CD4-positive, alpha-beta T cell (primary cell): ENCODE measurements around the gene ATRX. TPM values are rescaled to one million over a fixed set of nuclear protein-coding genes. Genes with fewer than 3 reads are reported as not detected.

Source experiments
- ATAC-seq: fragments of 200-7000 bp; cut with Tn5 transposase; one replicate; pipeline ENCODE4 v1.10.0; 2022; ENCODE audit warnings: mild to moderate bottlenecking; ENCODE audit not compliant: poor library complexity
- CTCF ChIA-PET: fragments of 350-600 bp; sonication (Branson Sonifier 250); formaldehyde crosslinking; loops from one replicate; lab custom pipeline; 2021; ENCODE audit warnings: antibody characterized with exemption, inconsistent platforms; lab: Charles Lee
- POLR2A ChIA-PET: fragments of 350-600 bp; sonication (Branson Sonifier 250); formaldehyde crosslinking; loops from one replicate; lab custom pipeline; 2021; ENCODE audit warnings: antibody characterized with exemption, inconsistent platforms; lab: Charles Lee
- DNase-seq, 14 experiments: peaks; one replicate each; pipeline ENCODE4 v3.0.0-alpha.2; 2013 to 2020; ENCODE audit warnings: mixed read lengths in 2 of 14
- H3K27ac ChIP-seq, 2 donors: one replicate each; pipeline versions ENCODE4 v1.5.1 to v1.7.0; 2013; ENCODE audit warnings: low read length in 2 of 2, low read depth in 1 of 2, mild to moderate bottlenecking in 1 of 2
- H3K27me3 ChIP-seq, 2 experiments: 1 replicate in 1 of 2; 2 replicates in 1 of 2; pipeline versions ENCODE4 v1.6.1 to v1.7.0; 2013; ENCODE audit warnings: low read length in 2 of 2, control low read depth in 1 of 2, mild to moderate bottlenecking in 1 of 2, moderate library complexity in 1 of 2; ENCODE audit not compliant: insufficient read depth in 2 of 2, control insufficient read depth in 1 of 2
- H3K36me3 ChIP-seq: one replicate; pipeline ENCODE4 v1.6.1; 2013; ENCODE audit warnings: low read length, control low read depth; ENCODE audit not compliant: insufficient read depth
- H3K4me1 ChIP-seq: one replicate; pipeline ENCODE4 v1.6.1; 2013; ENCODE audit warnings: low read length, control low read depth; ENCODE audit not compliant: insufficient read depth
- H3K4me3 ChIP-seq: one replicate; pipeline ENCODE4 v1.5.1; 2013; ENCODE audit warnings: mild to moderate bottlenecking, low read length, moderate library complexity
- H3K9me3 ChIP-seq, 2 experiments: 1 replicate in 1 of 2; 2 replicates in 1 of 2; pipeline versions ENCODE4 v1.6.1 to v1.7.0; 2013; ENCODE audit warnings: low read length in 2 of 2, mild to moderate bottlenecking in 2 of 2, control low read depth in 1 of 2, moderate library complexity in 1 of 2; ENCODE audit not compliant: control insufficient read depth in 1 of 2, insufficient read depth in 1 of 2
- H3K27ac Mint-ChIP-seq: one replicate; pipeline ENCODE4 v1.8.0; 2020; ENCODE audit warnings: mixed read lengths
- H3K27me3 Mint-ChIP-seq: one replicate; pipeline ENCODE4 v1.8.0; 2021; ENCODE audit warnings: mixed read lengths
- H3K36me3 Mint-ChIP-seq: one replicate; pipeline ENCODE4 v1.8.0; 2021; ENCODE audit warnings: low read depth, mixed read lengths
- H3K4me1 Mint-ChIP-seq: one replicate; pipeline ENCODE4 v1.8.0; 2021; ENCODE audit warnings: low read depth, mixed read lengths
- H3K4me3 Mint-ChIP-seq: one replicate; pipeline ENCODE4 v1.8.0; 2020; ENCODE audit warnings: mild to moderate bottlenecking, mixed read lengths
- H3K9me3 Mint-ChIP-seq: one replicate; pipeline ENCODE4 v1.8.0; 2020; ENCODE audit warnings: mixed read lengths
- intact Hi-C, 2 experiments: fragments of 100-400 bp; cut with DNase I in 1 of 2; cut with micrococcal nuclease in 1 of 2; formaldehyde crosslinking; loops; one replicate each; pipeline versions ENCODE4 v1.15.1 to v1.9.0; 2023 to 2025; cut with DNase I, micrococcal nuclease
- total RNA-seq, 174 experiments: library from RNA in 2 of 174; stranded (reverse) in 2 of 174; gene quantifications; one replicate each; pipeline ENCODE4 v1.2.3 and lab custom pipeline; 2021 to 2026
- TF ChIP-seq, protein P1 (sequence below): fragments of 200-600 bp; IDR thresholded peaks from one replicate; pipeline ENCODE4 v1.8.0; 2022; ENCODE audit warnings: antibody characterized with exemption, mild to moderate bottlenecking

ATRX gene
- total RNA-seq, 2 experiments from 2014 or later = 72.7 to 79.5 TPM

DNA sequence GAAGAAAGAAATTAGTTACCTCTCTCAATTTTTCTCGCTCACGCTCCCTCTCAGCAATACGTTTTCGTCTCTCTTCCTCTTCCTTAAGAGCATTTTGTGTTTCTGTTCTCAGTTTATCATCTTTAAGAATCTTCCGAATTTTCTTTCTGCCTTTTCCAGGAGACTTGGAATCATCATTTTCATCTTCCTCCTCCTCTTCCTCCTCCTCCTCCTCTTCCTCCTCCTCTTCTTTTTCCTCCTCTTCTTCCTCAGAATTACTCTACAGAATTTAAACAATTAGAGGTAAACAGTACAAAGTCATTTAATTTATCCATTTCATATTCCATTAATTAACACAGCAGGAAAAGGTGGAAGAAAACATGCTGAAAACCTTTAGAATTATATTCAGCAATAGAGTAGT lies 133.9 kb downstream of the ATRX start:
- DNase-seq = no peak
- peaks cover 11% of the 10 kb centered on the region for H3K4me1 Mint-ChIP-seq
- no peak overlapping the region for H3K4me3 Mint-ChIP-seq
- CTCF ChIA-PET = no interaction called here
- no peak overlapping the region for H3K27ac Mint-ChIP-seq
- Histone ChIP-seq H3K27ac (no peak overlapping the region), H3K4me3 (no peak overlapping the region), H3K9me3 (no peaks in the 10 kb centered on the region), H3K4me1 (no peaks in the 10 kb centered on the region), H3K36me3 (peaks cover 30% of the 10 kb centered on the region), H3K27me3 (no peaks in the 10 kb centered on the region)
- TF ChIP-seq, protein P1, sequence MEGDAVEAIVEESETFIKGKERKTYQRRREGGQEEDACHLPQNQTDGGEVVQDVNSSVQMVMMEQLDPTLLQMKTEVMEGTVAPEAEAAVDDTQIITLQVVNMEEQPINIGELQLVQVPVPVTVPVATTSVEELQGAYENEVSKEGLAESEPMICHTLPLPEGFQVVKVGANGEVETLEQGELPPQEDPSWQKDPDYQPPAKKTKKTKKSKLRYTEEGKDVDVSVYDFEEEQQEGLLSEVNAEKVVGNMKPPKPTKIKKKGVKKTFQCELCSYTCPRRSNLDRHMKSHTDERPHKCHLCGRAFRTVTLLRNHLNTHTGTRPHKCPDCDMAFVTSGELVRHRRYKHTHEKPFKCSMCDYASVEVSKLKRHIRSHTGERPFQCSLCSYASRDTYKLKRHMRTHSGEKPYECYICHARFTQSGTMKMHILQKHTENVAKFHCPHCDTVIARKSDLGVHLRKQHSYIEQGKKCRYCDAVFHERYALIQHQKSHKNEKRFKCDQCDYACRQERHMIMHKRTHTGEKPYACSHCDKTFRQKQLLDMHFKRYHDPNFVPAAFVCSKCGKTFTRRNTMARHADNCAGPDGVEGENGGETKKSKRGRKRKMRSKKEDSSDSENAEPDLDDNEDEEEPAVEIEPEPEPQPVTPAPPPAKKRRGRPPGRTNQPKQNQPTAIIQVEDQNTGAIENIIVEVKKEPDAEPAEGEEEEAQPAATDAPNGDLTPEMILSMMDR = no peak
- POLR2A ChIA-PET = no interaction called here
- no peaks in the 10 kb centered on the region for H3K9me3 Mint-ChIP-seq
- H3K36me3 Mint-ChIP-seq = peaks cover 73% of the 10 kb centered on the region
- H3K27me3 Mint-ChIP-seq = no peaks in the 10 kb centered on the region
- no peak for ATAC-seq
- intact Hi-C loops = no loop called here

DNA sequence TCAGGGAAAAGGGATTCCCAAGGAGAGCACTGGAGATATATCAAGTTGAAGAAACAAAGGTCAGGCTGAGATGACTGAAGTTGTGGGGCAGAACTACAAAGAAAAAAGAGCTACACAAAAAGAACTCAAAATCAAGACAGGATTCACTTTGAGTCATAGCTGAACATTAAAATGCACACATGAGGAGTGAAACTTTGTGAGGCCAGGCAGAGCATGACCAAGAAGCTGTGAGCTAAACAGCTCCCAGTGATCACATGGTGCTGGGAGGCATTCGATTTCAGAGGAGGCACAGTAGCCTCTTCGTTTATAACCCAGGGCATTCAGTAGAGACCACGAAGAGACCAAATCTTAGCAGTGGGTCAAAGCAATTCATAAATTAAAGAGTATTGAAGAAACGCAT lies 145.3 kb downstream of the ATRX start:
- no peak overlapping the region for H3K4me3 ChIP-seq
- H3K36me3 ChIP-seq = peaks cover 32% of the 10 kb centered on the region
- no peak for DNase-seq
- H3K9me3 ChIP-seq = no peaks in the 10 kb centered on the region
- no peaks in the 10 kb centered on the region for H3K27me3 Mint-ChIP-seq
- POLR2A ChIA-PET = no interaction called here
- H3K9me3 Mint-ChIP-seq = no peaks in the 10 kb centered on the region
- H3K27me3 ChIP-seq = no peaks in the 10 kb centered on the region
- TF ChIP-seq, protein P1 = no peak
- H3K27ac Mint-ChIP-seq = no peak overlapping the region
- intact Hi-C loops = no loop called here
- CTCF ChIA-PET = interaction anchor here (1.1 kb wide), 1 partner anchor 19 kb away, joined by 3 read pairs; no protein-coding TSS in a partner anchor
- H3K27ac ChIP-seq = no peak overlapping the region
- no peak overlapping the region for H3K4me3 Mint-ChIP-seq
- no peak for ATAC-seq
- no peaks in the 10 kb centered on the region for H3K4me1 ChIP-seq
- H3K36me3 Mint-ChIP-seq = peaks cover 82% of the 10 kb centered on the region
- H3K4me1 Mint-ChIP-seq = no peaks in the 10 kb centered on the region

DNA sequence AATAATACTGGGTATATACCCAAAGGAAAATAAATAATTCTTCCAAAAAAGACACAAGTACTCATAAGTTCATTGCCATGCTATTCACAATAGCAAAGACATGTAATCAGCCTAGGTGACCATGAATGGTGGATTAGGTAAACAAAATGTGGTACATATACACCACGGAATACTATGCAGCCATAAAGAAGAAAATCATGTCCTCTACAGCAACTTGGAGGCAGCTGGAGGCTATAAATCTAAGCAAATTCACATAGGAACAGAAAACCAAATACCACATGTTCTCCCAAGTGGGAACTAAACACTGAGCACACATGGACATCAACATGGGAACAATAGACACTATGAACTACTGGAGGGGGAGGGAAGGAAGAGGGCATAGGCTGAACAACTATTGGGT lies 146.2 kb downstream of the ATRX start:
- TF ChIP-seq, protein P1 = no peak
- Mint-ChIP-seq H3K27ac (no peak overlapping the region), H3K4me1 (no peaks in the 10 kb centered on the region), H3K36me3 (peaks cover 77% of the 10 kb centered on the region), H3K27me3 (no peaks in the 10 kb centered on the region), H3K9me3 (no peaks in the 10 kb centered on the region), H3K4me3 (no peak overlapping the region)
- CTCF ChIA-PET = interaction anchor here (1.1 kb wide), 1 partner anchor 20 kb away, joined by 3 read pairs; no protein-coding TSS in a partner anchor
- Histone ChIP-seq H3K27me3 (no peaks in the 10 kb centered on the region), H3K4me3 (no peak overlapping the region), H3K36me3 (peaks cover 28% of the 10 kb centered on the region), H3K9me3 (no peaks in the 10 kb centered on the region), H3K27ac (no peak overlapping the region), H3K4me1 (no peaks in the 10 kb centered on the region)
- ATAC-seq (no peak), DNase-seq (no peak)
- intact Hi-C loops = no loop called here
- POLR2A ChIA-PET = interaction anchor here (0.6 kb wide), 1 partner anchor 260 kb away, joined by 4 read pairs; no protein-coding TSS in a partner anchor
